ENCODE results near the gene MAP7.

DNA sequence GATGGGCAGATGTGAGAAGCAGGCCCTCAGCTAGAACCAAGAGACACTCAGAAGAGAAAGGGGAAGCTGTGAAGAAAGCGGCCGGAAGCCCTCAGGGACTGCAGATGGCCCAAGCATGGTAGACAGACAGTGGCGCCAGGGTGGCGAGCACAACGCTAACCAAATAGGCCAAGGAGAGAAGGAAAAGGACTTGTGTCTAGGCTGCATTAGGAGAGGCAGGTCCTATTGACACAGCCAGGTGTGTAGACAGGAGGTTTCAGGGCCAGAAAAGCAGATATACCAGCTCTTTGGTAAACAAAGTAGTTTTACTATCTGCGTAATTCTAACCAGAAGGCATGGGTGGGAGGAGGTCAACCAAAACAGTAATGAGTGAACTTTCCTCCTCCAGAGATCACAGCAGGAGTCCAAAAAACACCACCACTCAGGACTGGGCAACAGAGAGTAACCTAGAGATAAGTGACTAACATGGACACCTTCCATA, 15.8 kb upstream of the MAP7 start:
- TF ChIP-seq POLR2A (IDR thresholded peaks at IDR 0.05) (no peak), CTCF (IDR thresholded peaks at IDR 0.05) (no peak)

Data from esophagus squamous epithelium (tissue), 4 donors.